ENCODE results near the gene TEDC1.
A peak's percentile ranks its signal among the peaks of the same experiment; 100 is the strongest.

Gene TEDC1

GRCh38 chr14:105490572-105491365 lies at the start of gene TEDC1:
TEDC1 (plus strand) TSS chr14:105491246; CDS start chr14:105491376, 130 bp downstream.
- peak; percentile 91 to 99 (median 98) for DNase-seq (ENCODE audit: low read depth in 4 of 4, low spot score in 1 of 4)

- no peak for DNase-seq (ENCODE audit: low read depth in 4 of 4, low spot score in 1 of 4)
Observed at GRCh38 chr14:105442125-105442524, 48.9 kb upstream of the TEDC1 start.

GRCh38 chr14:105442834-105443233 lies 48.2 kb upstream of the TEDC1 start:
- DNase-seq (ENCODE audit: low read depth in 4 of 4, low spot score in 1 of 4): no peak

- no peak for DNase-seq (ENCODE audit: low read depth in 4 of 4, low spot score in 1 of 4)
Observed at GRCh38 chr14:105444859-105445258, 46.2 kb upstream of the TEDC1 start.

GRCh38 chr14:105445290-105445689 lies 45.8 kb upstream of the TEDC1 start:
- no peak for DNase-seq (ENCODE audit: low read depth in 4 of 4, low spot score in 1 of 4)

- no peak for DNase-seq (ENCODE audit: low read depth in 4 of 4, low spot score in 1 of 4)
Observed at GRCh38 chr14:105445901-105446845, 44.9 kb upstream of the TEDC1 start.

- no peak for DNase-seq (ENCODE audit: low read depth in 4 of 4, low spot score in 1 of 4)
Observed at GRCh38 chr14:105446971-105447370, 44.1 kb upstream of the TEDC1 start.

GRCh38 chr14:105447651-105448640 lies 43.1 kb upstream of the TEDC1 start:
- no peak for DNase-seq (ENCODE audit: low read depth in 4 of 4, low spot score in 1 of 4)

GRCh38 chr14:105448706-105449111 lies 42.3 kb upstream of the TEDC1 start:
- peak; percentile 16 to 47 (median 44) for DNase-seq (ENCODE audit: low read depth in 4 of 4, low spot score in 1 of 4)

- no peak for DNase-seq (ENCODE audit: low read depth in 4 of 4, low spot score in 1 of 4)
Observed at GRCh38 chr14:105449276-105450122, 41.5 kb upstream of the TEDC1 start.

- no peak for DNase-seq (ENCODE audit: low read depth in 4 of 4, low spot score in 1 of 4)
Observed at GRCh38 chr14:105450123-105450505, 40.9 kb upstream of the TEDC1 start.

- DNase-seq (ENCODE audit: low read depth in 4 of 4, low spot score in 1 of 4): no peak
Observed at GRCh38 chr14:105450864-105451720, 40.0 kb upstream of the TEDC1 start.

- DNase-seq (ENCODE audit: low read depth in 4 of 4, low spot score in 1 of 4): no peak
Observed at GRCh38 chr14:105452963-105453362, 38.1 kb upstream of the TEDC1 start.

- DNase-seq (ENCODE audit: low read depth in 4 of 4, low spot score in 1 of 4): no peak
Observed at GRCh38 chr14:105453847-105454246, 37.2 kb upstream of the TEDC1 start.

GRCh38 chr14:105455086-105455640 lies 35.9 kb upstream of the TEDC1 start:
- no peak for DNase-seq (ENCODE audit: low read depth in 4 of 4, low spot score in 1 of 4)

GRCh38 chr14:105455766-105456660 lies 35.0 kb upstream of the TEDC1 start:
- no peak for DNase-seq (ENCODE audit: low read depth in 4 of 4, low spot score in 1 of 4)

- DNase-seq (ENCODE audit: low read depth in 4 of 4, low spot score in 1 of 4): no peak
Observed at GRCh38 chr14:105456736-105457617, 34.1 kb upstream of the TEDC1 start.

Data from stimulated activated CD4-positive, alpha-beta T cell treated with anti-CD3 and anti-CD28 coated beads, Interleukin-1b, Interleukin-23, amount 100 ng/mL, for 24 hours (primary cell).